NOMO-1 treated with dmso at 0.1 percent for 144 hours (cell line): ENCODE results near the gene ZNF609.

ENCODE experiments used
- DNase-seq: peaks from one replicate; lab custom pipeline; 2025; ENCODE audit not compliant: unreplicated experiment; lab: John Stamatoyannopoulos, UW

The ZNF609 gene

DNA sequence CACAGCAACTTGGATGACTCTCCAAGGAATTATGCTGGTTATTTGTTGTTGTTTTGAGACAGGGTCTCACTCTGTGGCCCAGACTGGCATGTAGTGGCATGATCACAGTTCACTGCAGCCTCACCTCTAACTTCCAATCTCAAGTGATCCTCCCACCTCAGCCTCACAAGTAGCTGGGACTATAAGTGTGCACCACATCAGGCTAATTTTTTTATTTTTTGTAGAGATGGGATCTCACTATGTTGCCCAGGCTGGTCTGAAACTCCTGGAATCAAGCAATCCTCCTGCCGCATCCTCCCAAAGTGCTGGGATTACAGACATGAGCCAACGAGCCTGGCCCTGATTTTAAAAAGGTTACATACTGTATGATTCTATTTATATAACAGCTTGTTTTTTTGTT, 252.0 kb downstream of the ZNF609 start:
- no peak for DNase-seq

DNA sequence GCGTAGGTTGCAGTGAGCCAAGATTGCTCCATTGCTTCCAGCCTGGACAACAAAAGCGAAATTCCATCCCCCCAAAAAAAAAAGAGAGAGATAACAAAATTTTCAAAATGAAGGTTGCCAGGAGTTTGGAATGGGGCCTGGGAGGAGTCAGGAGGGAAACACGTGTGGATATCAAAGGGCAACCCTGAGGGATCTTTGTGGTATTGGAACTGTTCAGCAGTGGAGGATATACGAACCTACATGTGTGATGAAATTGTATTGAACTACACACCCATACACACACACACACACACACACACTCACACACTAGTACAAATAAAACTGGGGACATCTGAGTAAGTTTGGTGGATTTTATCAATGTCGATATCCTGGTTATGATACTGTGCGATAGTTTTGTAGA, 253.2 kb downstream of the ZNF609 start:
- no peak for DNase-seq

DNA sequence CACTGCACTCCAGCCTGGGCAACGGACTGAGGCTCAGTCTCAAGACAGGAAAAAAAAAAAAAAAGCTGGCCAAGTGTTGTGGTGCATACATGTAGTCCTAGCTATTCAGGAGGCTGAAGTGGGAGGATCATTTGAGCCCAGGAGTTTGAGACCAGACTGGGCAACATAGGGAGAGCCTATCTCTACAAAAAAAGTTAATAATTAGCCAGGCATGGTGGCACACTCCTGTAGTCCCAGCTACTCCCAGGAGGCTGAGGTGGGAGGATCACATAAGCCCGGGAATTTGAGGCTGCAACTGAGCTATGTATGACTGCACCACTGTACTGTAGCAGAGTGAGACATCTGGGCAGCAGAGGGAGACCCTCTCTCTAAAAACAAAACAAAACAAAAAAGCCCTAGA, 256.1 kb downstream of the ZNF609 start:
- DNase-seq = no peak

DNA sequence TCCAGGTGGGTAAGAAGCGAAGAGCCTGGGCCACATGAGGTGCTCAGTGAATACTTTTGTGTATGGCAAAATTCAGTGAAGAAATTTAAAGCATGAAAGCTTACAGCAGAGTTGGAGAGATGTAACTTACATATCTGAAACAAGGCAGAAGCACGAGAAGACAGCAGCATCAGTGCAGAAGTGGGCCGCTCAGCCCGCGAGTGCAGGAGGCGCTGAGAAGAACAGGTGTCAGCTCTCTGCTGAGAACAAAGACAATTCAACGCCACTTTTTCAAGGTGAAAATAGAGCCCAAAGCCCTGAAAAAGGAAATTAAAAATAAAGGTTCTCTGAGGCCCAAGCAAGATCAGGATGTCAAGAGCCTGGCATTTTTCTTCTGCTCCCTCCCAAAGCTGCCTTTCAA, 256.8 kb downstream of the ZNF609 start:
- DNase-seq = no peak

DNA sequence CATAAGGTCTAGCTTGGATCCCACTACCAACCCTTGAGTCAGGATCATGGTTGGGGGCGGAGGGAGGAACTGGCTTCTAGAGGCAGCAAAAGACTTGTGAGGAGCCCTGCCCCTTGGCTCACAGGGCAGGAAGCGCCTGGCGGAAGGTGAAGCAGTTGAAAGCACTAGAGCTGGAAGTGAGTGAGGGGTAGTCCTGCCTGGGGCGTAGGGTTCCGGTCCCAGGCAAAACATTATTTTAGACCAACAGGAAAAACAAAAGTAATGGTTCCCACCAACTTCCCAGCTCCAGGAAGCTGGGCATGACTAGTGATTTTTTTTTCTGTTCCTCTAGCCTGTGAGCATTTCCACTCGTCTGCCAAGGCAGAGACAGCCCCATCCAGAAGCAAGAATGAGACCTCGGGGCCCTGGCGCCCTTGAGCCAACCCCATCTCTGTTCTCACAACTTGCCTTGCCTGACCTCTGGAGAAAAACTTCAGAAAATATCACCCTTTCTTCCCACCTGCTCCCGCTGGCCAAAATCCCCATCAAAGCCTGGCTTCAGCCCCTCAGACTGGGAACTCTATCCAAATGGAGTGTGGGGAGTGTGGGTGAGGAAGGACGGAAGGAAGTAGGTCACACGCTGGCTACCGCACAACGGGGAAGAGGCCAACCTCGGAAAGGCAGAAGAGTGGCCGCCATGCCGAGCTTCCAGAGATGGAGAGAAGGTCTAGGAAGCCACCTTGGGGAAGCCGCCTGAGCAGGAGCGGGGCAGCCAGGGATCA, 257.5 kb downstream of the ZNF609 start:
- no peak for DNase-seq

DNA sequence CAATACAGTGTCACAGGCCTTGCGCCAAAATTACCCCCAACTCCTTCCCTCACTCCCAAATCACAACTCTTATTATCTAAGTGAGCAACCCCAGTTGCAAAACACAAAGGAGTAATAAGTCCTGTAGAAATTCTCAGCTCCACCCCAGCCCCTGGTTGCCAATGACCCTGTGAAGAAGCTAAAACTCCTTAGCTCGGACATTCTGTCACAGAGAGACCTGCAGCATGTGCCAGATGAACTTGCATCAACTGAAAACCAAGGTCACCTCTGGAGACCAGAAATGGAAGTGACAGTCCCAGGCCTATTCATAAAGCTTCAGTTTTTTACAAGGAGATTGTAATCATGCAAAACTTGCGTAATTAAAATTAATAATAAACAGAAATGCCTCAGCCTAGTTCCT, 259.8 kb downstream of the ZNF609 start:
- no peak for DNase-seq

DNA sequence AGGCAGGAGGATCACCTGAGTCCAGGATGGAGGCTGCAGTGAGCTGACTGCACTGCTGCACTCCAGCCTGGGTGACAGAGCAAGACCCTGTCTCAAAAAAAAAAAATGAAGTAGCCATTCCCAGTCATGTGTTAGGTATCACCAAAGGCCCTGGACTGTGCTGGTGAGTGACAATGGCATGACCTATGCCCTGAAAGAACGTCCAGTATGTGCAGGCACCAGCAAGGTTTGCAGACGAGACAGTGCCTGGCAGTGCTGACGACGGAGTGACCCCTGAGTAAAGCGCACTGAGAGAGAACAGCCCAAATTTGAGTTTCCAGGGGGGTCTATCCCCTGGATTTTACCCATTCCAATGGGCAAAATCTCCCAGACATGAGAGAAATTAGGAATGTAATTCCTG, 269.8 kb downstream of the ZNF609 start:
- DNase-seq = no peak

DNA sequence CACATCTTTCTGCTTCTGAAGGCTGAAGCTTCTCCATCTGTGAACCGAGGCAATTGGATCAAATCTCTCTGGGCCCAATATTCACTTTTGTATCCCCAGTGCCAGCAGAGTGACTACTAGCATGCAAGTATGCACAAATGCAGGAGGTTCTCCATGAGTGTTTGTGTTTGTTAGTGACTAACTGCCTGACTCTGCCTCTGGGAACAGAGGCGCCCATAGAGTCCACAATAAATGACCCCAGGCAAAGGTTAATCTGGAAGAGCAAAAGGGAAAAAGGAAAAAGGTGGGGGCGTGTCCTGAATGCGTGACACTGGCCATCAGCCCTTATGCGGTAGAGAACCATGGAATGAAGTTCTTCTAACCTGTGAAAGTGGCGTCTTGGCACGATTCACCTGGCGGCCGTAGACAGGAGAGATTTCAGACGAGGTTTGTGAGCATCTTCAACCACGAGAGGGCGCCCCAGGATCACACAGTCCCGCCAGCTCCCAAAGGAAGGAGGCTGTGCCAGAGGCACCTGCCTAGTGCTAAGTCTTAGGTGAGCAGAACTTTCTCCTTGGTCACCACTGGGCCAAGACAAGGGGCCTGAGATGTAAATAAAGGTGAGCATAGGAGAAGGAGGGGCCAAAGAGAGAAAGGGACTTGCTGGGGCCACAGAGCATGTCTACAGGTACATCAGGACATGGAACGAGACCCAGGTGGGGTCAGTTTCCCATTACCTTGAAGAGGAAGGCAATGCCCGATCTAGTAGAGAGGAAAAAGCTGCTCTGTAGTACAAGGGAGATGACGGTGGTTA, 270.8 kb downstream of the ZNF609 start:
- DNase-seq = peak; percentile 61

DNA sequence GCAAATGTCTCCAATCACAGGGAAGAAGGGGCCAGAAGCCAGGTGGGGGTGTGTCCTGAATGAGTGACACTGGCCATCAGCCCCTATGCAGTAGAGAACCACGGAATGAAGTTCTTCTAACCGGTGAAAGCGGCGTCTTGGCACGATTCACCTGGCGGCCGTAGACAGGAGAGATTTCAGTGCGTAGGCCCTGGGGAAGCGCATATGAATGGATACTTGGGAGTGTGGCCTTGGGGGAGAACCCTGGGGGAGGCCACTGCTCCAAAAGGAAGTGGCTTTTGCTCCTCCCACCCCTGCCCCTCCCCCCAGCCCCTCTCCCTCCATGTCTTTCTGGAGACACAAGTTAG, 271.4 kb downstream of the ZNF609 start:
- no peak for DNase-seq

DNA sequence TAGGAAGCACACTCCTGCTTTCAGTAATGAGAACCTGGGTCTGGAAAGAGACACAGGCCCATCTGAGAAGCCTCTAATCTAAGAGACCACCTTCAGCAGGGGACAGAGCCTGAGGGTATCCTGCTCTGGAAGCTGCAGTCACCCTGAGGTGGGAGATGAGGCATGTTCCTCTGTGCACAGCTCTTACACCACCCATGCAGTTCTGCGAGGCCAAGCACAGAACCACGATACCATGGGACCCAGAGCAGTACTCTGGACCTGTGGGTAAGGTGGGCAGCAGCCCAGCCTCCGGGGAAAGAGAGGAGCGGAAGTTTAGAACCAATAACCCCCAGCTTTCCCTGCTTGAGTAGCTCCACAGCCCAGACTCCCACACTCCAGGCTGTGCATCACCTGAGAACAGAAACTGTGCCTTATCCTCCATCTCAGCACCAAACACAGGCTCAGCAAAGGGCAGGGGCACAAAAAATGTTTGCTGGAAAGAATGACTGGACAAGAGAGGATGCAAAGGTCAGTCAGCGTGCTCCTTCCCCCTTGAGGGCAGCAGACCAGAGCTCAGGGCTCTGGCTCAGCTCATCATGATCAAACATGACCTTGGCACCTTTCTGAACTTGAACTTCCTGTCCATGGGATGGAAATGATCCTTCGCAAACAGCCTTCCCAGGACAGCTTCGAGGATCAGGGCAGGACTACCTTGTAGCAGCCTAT, 271.9 kb downstream of the ZNF609 start:
- no peak for DNase-seq
